GM19397 (cell line): ENCODE data around the gene TNIK.

Experiments used
- ATAC-seq: cut with Tn5 transposase; IDR thresholded peaks from one replicate; pipeline ENCODE4 v1.9.1; 2021; ENCODE audit warnings: mild to moderate bottlenecking, moderate library complexity; ENCODE audit not compliant: unreplicated experiment

The TNIK gene

DNA sequence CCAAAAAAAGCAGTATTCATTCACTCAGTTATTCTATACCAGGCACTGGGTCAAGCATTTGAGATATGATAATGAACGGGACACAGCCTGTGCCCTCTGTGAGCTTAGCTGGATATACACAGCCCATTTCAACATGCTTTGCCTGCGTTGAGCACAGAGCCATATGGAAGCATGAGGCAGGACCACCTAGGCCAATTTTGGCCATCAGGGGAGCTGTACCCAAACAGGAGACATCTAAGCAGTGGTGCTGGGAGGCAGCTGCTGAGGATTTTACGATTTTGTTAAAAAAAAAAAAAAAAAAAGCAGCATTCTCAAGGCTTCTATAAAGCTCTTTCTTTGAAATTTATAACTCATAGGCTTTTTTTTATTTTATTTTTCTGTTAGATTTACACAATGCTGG is 346.5 kb downstream of the TNIK start:
- no peak for ATAC-seq

DNA sequence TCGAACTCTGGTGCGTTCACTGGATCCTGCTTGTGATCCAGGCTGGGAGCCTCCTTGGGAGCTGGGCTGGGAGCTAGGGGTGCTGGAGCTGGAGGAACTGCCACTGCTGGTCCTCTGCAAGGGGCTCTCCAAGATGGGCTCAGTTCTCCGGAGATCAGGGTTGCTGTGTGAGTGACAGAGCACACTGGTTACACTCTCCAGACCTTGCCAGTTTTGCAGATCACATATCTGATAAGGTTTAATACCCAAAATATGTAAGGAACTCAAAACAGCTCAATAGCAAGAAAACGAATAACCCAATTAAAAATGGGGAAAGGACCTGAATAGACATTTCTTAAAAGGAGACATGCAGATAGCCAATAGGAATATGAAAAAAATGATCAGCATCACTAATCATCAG is 349.5 kb downstream of the TNIK start:
- no peak for ATAC-seq

DNA sequence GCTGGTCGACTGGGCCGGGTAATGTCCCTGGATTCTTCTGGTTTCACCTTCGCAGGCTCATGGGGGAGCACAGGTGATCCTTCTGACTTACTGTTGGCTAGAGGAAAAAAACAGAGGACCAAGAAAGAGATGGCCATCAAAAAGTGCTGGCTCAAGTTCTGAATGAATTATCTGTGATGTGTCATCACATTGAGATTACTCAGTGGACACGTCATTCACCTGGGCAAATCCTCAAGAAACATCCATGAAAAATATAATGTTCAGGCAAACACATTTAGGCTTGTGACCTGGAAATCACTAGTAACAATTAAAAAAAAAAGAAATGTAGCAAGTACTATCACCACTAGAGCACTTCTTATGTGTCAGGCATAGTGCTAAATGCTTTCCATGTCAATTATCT is 352.1 kb downstream of the TNIK start:
- ATAC-seq, result no peak

DNA sequence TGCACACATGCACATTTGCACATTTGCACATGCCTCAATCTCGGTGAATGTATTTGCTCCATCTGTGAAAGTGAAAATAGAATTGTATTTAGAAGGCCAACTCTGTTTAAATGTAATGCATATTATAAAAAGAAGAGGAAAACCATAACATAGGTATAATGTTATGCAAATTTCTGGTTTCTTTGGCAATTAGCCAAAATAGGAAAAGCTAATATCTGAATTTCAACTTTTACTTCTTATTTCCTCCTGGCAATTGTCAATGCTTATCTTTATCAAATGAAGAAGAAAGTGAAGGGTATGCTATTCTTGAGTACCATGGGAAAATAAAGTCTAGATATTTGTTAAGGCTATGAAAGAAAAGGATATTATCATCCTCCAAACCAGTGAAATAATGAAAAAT is 357.0 kb downstream of the TNIK start:
- no peak for ATAC-seq

DNA sequence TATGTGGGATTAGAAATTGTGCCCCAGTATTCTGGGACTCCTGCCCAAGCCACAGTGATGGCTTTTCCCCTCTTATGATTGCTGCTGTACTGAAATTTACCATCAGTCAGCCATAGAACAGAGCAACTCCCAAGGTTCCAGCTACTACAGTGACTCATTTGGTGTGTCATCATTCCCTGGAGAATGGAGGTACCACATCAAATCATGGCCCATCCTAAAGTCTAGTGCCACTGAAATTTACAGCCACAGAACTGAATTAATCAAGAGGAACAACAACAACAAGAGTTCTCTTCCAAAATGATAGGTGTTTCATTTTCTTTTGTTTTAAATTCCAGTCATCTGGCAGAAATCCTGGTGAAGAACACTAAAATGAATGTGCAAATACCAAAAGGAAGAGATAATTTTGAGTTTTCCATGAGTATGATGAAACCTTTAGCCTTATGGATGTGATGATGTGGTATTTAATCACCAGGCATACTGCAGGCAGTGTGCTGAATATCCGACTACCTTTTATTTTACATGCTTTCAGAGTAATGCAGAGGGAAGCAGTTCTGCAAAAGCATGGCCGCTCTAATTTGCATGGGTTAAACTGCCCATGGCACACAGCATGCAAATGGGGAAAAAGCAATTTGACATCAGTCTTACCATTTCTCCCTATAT is 358.1 kb downstream of the TNIK start:
- ATAC-seq, result no peak

DNA sequence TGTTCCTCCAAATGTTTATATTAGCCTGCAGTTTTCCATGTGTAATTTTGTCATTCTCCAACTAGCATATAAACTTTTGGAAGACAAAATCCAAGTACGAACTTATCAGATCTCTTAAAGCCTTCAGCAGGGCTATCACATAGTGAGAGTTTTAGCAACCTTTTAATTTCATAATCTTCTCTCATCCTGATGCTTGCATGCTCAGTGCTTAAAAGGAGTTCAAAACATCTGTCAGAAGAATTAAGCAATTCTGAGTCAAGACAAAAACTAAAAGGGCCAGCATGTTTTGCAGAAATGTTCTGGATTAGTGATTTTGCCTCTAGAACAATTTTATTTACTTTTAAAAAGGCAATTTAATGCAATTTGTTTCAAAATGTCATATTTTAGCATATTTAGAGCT is 360.3 kb downstream of the TNIK start:
- ATAC-seq, result no peak

DNA sequence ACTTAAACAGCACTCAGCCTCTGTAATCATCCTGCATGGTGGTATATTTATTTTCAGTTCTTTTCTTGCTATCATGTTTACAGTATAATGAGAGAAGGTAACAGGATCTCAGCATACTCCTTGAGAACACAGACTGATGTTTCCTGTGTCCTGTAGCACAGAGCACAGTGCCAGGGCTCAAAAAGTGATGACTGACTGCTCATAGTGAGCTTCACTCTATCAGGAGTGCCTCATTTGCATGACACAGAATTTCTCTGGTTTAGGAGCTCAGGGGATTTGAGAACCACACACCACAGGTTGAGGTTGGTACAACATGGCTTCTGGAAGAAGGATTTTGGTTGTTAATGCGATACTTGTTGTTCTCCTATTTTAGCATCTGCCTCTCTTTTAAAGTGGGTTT is 365.1 kb downstream of the TNIK start:
- ATAC-seq, result peak; percentile 91

DNA sequence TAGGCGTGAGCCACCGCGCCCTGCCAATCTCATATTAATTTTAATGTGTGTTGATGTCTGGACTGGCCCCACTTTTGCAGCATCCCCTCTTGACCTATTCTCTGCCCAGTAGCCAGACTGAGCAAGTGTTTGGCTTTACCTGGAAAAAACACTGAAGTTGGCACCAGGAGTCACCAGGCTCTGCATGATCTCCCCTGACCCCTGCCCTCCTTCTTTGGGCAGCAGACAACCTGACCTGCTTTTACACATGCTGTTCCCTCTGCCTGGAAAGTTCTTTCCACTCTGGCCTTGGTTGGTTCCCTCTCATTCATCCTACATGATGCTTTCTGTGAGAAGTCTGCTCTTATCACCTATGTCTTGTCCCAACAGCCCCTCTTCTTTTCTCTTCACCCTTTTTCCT is 365.8 kb downstream of the TNIK start:
- ATAC-seq, result no peak

DNA sequence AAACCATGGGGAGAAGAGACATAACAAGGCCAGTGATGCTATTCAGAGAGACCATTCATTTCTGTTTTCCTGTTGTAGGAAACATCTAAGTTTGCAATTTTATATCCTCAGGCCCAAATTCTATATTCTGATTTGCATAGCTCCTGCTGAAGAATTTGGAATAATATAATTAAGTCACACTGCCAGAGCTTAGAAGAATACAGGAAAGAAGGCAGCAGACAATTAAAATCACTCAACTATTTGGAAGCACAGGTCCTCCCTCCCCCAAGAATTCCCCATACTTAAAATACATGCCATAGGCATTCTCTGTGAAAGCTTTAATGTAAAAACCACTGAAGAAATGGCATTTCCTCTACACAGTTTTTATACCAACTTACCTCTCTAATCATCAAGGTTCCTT is 366.7 kb downstream of the TNIK start:
- ATAC-seq, result no peak

DNA sequence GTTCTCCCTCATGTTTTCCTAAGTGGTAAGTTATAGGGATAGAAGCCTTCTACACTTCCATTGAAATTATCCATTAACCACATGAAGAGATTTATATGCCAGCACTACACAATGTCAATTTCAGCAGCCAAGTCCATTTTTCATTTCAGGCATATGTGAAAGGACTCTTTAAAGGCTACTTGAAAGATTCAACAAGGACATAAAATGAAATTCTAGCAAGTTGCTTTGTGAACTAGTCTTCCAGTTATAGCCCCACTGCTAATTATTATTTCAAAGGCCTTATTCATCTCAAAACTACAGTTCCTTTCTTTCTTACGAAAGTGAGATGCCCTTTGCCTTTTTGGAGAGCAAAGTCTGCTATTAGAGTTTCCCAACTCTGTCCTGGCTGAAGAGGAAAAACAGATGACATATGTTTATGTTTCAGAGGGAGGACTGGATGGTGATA is 367.7 kb downstream of the TNIK start:
- no peak for ATAC-seq

DNA sequence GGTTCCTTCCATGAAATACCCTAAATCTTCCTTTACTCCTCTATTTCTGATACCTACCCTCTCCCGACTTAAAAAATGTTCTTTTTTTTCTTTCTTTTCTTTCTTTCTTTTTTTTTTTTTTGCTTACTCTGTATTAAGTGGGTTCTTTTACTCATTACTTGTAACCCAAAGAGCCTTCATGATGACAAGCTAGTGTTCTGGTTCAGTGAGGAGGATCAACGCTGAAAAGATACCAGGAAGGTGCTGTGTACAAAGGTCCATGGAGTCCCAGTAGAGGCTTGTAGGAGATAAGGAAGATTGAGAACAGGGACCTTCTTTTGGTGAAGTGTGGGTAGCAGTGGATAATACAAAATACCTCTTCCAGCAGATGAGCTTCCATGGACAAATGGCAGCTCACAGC is 369.9 kb downstream of the TNIK start:
- no peak for ATAC-seq

DNA sequence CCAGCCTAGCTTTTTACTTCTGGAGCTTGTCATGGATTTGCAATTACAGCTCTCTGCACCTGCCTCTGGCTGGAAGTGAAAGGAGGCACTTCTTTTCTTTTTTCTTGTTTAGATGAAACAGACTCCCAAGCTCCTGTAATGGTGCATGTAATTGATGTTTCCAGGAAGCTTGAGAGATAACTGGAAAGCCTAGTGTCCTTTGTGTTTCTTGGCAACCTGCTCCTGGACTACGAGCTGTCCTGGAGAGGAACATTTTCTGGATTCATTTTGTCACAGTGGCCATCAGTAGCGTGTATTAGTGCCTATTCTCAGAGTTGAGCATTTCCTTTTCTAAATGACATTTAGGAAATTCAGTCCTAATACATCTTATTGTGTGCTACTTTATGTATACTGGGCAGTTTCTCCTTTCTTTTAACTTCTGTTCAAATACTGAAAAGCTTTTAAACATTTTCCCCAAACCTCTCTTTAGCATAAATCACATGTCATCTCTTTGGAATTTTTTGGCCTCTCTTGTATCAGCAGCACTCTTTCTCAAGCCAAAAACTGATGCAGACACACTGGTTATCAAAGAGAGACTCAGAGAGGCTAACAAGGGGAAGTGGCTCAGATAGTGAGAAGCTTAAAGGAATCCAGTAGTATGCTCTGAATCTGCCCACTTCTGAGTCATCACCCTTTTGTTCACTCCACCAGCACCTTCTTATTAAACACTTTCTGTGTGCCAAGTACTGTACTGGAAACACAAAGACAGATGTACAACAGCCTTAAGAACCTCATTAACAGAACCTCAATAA is 371.0 kb downstream of the TNIK start:
- ATAC-seq, result no peak

DNA sequence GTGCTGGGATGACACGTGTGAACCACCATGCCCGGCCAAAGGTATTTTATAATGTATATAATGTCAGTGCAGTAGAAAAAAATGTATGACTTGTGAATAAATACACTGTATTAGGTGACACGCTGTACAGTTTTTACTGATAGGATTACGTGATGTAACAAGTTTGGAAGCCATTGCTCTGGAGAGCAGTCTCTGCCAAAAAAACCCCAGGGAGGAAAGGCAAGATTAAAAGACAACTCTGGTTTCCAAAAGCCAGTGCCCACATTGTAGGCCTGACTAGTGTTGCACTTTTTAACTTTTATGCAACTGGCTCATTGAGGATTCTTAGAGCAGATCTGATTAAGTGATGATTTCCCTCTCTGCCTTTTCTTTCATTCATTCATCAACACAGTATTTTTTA is 371.7 kb downstream of the TNIK start:
- no peak for ATAC-seq

DNA sequence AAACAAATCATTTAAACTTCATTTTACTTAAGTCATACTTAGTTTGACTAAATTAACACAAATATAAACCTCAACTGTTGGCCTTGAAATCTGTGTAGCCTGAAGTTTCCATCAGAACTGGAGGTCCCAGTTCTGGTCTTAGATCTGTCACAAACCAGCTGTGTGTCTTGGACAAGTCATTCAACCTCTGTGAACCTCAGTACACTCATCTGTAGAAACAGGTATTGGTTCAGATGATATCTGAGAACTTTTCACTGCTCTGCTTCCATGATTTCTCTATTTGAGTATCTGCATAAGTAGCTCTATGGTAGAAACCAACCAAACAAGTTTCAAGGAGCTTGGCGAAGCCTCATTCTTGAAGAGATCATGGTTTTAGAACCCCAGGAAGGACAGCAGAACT is 373.3 kb downstream of the TNIK start:
- no peak for ATAC-seq

DNA sequence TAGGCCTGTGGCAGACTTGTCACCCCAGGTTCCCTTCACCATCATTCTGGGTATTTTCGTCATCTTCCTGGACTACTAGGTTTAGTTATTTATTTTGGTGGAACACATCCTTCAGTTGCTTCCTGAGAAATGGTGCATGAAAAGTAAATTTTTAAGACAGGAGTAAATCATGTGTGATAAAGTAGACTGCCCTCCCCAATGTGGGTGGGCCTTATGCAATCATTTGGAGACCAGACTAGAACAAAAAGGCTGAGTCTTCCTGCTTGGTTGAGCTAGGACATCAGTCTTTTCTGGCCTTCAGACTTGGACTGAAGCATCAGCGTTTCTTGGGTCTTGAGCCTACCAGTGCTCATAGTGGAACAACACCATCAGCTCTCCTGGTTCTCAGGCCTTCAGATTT is 382.9 kb downstream of the TNIK start:
- no peak for ATAC-seq

DNA sequence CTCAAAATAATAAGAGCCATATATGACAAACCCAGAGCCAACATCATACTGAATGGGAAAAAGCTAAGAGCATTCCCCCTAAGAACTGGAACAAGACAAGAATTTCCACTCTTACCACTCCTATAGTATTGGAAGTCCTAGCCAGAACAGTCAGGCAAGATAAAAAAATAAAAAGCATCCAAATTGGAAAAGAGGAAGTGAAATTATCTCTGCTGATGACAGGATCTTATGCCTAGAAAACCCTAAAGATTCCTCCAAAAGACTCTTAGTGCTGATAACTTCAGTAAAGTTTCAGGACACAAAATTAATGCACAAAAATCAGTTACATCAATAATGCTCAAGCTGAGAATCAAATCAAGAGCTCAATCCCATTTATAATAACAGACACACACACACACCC is 387.8 kb downstream of the TNIK start:
- ATAC-seq, result no peak

DNA sequence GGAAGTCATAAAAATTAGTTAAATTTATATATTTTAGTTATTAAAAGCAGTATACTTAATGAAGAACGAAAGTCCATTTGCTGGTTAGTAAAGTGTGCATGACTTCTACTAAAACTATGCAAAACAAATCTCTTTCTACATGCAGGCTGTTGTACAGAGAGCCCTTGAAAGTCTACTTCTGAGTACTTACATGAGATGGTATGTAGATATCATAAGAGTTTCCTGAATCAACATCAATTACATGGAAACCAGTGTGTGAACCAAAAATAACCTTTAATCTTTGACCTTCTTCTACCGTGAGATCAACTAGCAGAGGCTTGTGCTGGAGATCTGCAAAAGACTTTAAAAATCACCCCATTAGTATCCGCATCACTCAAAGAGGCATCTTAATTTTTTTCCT is 391.5 kb downstream of the TNIK start:
- no peak for ATAC-seq

DNA sequence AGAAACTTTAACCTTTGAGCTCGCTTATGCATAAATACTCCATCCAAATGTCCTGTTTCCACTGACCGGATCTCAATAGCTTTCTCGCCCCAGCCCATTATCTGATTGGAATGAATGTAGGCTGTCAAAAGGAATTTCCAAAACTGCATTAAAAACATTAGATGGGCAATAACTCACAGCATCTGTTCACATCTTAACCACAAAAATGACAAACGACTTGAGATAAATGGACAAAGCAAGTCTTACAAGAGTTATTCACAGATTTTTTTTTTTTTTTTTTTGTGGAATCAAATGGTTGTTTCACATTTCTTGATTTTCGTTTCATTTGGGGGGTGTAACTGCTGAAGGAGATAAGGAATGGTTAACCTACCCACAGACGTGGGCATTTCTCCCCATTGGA is 394.0 kb downstream of the TNIK start:
- ATAC-seq, result no peak

DNA sequence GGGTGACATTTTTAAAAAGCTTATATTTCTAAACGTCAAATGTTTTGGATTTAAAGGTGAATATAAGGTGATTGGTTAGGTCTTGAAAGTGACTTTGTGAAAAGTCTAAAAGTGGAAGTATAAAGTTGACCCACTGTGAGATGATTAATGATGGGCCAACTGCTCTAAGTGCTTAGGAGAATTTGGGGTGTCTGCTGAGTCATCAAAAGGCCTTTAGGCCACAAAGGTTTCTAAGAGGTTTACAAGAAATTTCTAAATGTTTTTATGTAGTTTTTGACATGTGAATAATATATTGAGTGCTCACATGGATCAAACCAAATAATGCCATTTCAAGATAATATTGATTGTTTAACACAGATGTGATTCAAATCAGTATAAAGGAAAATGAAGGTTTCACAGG is 394.5 kb downstream of the TNIK start:
- ATAC-seq, result no peak

DNA sequence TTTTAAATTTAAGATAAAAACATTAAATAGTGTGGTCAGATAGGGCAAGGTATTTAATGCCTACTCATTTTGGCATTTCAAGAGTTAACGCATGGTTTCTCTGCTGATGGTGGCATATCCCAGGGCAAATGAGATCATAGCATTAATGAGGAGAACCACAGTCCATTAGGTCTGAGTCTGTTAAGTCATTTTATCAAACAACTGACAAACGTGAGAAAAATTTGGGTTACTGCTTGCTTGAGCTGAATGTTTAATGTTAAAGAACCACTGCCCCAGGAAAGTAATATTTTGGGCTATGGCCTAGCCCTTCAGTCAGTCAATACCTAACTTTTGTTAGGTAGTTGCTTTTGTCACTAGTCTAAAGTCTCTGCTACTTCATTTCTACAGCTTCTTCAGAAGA is 395.7 kb downstream of the TNIK start:
- ATAC-seq, result no peak

DNA sequence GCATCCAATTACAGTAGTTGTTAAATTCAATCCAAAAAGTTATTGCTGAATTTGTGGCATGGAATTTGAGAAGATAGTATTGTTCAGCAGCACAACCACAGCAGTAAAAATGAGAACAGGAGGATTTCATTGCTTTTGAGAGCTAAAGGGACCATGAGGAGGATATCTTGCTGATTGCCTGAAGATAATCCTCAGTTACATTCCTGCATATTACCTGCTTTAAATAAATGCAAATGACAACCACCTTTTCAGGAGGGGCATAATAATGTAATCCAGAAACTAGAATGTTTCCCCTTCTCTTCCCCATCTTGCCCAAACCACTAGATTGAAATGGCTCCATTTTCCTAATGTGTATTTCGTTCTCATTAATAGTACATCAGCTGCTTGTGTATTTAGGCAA is 398.5 kb downstream of the TNIK start:
- no peak for ATAC-seq

DNA sequence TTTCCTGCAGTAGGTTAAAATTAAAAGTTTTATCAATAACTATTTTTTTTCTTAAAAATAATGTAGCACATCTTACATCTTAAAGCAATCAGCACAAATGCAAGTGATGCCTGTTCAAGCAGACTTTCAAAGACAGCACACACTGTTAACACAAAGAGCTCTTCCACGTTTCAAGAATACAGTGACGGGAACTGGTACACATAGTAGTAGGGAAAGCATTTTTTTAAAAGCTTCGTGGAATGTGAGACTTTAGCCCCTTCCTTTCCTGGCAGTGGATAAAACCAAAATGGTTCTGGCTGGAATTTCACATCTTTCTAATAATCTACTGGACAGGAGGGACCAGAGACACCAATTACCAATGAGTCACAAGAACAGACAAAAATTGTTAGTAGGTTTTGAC is 400.2 kb downstream of the TNIK start:
- no peak for ATAC-seq
